ENCODE results near the gene PITPNC1.
"Not testable (repeated sequence)": the region's sequence is repeated elsewhere in the genome, so short reads cannot be mapped to it uniquely, and the experiment has no call there.

Gene PITPNC1

GRCh38 chr17:67671493-67671892 is 294.4 kb downstream of the PITPNC1 start:
- no peak for DNase-seq (ENCODE audit: low read depth in 1 of 2, low spot score in 1 of 2)

GRCh38 chr17:67672592-67673335 is 295.7 kb downstream of the PITPNC1 start:
- DNase-seq (ENCODE audit: low read depth in 1 of 2, low spot score in 1 of 2) = no peak

GRCh38 chr17:67675481-67675880 is 298.4 kb downstream of the PITPNC1 start:
- no peak for DNase-seq (ENCODE audit: low read depth in 1 of 2, low spot score in 1 of 2)

DNA sequence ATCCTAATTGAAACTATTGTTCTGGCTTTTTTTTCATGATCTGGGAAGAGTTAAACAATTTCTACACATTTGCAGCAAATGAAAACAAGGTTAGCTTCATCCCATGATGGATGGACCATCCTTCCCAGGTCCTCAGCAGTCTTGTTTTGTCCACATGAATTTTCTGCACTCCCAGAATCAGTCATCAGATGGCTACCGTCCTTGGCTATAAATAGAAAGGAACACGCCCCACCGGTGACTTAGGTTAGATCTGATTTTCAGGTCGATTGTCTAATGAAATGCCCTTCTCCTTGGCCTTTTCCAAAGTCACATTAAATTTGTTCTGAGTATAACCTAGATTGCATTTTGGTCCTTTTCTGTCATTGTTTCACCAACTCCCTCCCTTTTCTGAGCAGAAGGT is 299.2 kb downstream of the PITPNC1 start:
- DNase-seq (ENCODE audit: low read depth in 1 of 2, low spot score in 1 of 2) = no peak

DNA sequence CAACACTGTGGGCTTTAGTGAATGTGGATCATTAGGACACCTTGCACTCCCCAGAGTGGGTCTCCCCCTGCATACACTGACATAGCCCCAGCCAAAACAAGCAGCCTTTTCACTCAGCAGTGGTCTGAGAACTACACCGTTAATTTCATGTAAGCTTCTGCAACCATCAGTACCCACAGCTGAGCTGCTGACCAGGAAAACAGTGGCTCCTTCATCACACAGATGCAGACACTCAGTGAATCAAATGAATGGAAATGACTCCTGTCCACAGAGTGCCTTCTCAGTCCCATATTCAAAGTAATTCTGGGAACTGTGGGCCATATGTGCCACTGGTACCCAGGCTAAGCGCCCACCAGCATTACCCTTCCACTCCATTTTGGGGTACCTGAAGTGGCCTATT is 301.3 kb downstream of the PITPNC1 start:
- no peak for DNase-seq (ENCODE audit: low read depth in 1 of 2, low spot score in 1 of 2)

DNA sequence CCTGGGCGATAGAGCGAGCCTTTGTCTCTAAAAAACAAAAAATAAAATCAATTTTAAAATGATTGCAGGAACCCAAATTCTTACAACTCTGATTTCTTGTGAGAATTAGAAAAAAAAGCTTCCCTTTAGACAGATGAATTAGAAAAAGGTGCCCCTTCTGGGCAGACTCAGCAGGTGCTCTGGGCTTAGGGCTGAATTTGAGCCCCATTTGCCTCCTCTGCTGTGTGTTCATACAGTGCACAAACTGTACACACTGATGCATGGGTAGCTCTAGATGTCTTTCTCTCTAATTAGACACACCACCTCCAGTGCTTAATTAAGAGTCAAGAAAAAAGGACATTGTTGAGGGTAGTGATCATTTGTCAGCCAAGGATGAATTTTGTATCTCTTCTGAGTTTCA is 302.1 kb downstream of the PITPNC1 start:
- DNase-seq (ENCODE audit: low read depth in 1 of 2, low spot score in 1 of 2) = no peak

GRCh38 chr17:67679721-67680120 is 302.6 kb downstream of the PITPNC1 start:
- DNase-seq (ENCODE audit: low read depth in 1 of 2, low spot score in 1 of 2) = no peak

- DNase-seq (ENCODE audit: low read depth in 1 of 2, low spot score in 1 of 2) = no peak
Measured at GRCh38 chr17:67680445-67681224, 303.6 kb downstream of the PITPNC1 start.

DNA sequence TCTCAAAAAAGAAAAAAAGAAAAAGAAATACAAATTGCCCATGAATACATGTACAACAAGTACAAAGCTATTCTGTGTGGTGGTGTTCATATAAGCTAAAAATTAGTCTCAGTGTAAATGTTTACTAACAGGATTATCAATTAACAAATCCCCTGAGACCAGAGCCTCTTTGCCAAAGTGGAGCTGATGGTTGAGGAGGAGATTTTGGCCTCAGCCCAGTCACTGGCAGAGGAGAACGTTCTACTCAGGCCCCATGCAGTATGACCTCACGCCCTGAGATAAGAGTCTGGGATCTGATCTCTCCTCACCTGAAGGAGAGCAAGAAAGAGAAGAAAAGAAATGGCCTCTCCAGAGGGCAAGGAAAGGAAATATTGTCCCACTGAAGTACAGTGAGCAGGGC is 305.1 kb downstream of the PITPNC1 start:
- no peak for DNase-seq (ENCODE audit: low read depth in 1 of 2, low spot score in 1 of 2)

- no peak for DNase-seq (ENCODE audit: low read depth in 1 of 2, low spot score in 1 of 2)
Measured at GRCh38 chr17:67685351-67685750, 308.3 kb downstream of the PITPNC1 start.

DNA sequence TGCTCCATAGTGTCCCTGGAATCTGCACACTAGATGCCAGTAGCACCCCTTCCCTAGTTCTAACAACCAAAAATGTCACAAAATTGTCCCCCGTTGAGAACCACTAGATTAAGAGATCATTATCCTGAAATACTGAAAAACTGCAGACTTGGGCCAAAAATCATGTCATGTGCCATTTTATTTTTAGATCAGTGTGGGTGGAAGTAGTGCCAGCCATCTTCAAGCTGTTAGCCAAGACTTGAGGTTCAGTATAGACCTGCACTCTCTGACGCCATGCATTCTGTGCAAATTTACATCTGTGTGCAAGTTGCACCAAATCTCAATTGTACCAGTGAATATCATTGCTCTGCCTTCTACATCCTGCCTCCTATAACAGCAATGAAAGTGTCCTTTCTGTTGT is 309.2 kb downstream of the PITPNC1 start:
- no peak for DNase-seq (ENCODE audit: low read depth in 1 of 2, low spot score in 1 of 2)

GRCh38 chr17:67687511-67687910 is 310.4 kb downstream of the PITPNC1 start:
- no peak for DNase-seq (ENCODE audit: low read depth in 1 of 2, low spot score in 1 of 2)

DNA sequence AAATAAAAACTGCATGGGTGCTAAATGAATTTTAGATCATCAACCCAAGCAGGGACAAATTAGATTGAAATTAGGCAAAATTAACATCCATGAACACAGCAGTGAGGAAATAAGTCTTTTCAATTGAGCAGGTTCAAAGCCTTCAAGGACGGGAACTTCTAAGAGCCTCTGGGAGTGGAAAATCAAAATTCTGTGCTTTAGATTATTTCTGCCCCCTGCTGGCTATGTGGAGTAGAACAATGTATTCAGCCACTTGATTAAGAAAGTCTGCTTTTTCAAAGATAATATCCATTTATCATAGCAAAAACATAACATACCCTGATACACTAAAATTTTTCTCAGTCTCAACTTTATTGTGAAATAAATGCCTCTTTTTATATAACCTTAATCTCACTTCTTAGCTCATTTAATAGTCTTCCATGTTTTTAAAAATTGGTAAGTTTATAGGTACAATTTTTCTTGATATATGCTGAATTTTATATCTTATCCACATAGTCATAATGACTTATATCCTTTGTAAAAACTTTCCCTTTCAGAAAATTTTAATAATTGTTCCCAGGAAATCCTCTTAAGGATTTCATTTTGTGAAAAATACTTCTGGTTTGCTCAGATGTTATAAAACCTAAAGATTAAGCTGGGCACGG is 312.6 kb downstream of the PITPNC1 start:
- peak in 1 of 2 donors; percentile 10 for DNase-seq (ENCODE audit: low read depth in 1 of 2, low spot score in 1 of 2)

DNA sequence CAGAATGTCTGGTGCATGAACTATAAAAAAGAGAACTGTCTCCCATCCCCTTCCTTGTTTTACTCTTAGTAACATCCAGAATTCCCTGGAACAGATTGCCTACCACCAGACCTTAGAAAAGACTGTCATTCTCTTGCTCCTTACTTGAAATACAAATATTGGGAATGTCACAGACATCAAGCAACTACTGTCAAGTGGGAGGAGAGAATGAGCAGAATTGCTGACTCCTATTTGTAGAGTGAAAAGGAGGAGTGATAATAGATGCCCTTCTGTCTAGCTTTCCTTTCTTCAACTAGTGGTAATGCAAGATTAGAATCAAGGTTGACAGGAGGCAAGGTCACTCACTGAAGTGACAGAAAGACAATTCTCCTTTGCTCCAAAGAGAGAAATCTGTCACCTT is 316.7 kb downstream of the PITPNC1 start:
- no peak for DNase-seq (ENCODE audit: low read depth in 1 of 2, low spot score in 1 of 2)

- no peak for DNase-seq (ENCODE audit: low read depth in 1 of 2, low spot score in 1 of 2)
Measured at GRCh38 chr17:67696347-67696746, 319.3 kb downstream of the PITPNC1 start.

DNA sequence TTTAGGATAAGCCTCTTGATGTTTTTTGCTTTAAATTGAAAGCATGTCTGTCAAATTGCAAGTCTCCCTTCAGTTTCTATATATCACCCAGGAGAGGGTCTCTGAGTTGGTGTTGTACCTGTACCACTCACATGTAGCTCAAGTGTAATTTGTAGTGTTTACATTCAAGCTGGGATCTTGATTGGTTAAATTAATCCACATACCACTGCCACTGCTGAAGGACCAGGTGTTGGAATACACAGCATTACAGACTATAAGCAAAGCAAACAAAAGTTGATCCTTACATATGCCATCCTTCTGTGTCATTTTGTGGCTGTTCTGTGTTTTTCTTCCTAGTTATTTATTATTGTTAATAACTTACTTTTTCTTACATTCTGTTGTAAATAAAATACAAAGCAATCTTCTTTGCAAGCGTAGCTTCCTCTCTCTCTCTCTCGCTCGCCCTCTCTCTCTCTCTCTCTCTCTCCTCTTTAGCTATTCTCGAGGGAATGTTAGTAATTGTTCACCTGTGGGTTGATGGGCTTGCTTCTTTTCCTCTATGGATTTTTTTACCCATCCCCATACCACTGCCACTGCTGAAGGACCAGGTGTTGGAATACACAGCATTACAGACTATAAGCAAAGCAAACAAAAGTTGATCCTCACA is 319.9 kb downstream of the PITPNC1 start:
- DNase-seq (ENCODE audit: low read depth in 1 of 2, low spot score in 1 of 2) = no peak

DNA sequence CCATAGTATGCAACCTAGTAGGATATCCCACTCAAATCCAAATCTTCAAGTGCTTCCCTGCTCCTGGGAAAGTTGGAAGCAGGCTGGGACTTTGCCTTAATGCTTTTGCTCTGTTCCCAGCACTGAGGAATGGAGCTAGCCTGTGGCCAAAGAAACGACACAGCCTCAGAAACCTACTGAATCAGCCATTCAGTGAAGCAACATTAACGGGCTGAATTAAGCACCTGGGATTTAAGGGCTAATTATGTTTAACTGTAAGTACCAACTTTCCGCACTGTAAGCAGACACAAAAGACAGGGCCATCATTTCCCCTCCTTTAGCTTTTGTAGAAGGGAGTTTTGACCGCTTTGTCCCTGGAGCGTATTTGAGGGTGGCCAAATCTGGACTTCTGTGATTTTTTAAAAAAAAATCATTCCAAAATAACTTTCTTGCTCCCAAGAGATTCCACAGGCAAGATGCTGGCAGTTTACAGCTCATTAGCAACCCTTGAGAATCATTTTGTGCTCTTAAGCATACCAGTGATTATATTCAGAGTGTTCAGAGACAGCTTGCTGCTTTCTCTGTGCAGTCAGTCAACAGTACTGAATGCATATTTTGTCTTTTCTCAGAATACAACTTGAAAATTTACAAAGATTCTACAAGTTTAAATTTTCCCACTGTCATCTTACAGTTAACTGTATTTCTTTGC is 323.1 kb downstream of the PITPNC1 start:
- no peak for DNase-seq (ENCODE audit: low read depth in 1 of 2, low spot score in 1 of 2)

DNA sequence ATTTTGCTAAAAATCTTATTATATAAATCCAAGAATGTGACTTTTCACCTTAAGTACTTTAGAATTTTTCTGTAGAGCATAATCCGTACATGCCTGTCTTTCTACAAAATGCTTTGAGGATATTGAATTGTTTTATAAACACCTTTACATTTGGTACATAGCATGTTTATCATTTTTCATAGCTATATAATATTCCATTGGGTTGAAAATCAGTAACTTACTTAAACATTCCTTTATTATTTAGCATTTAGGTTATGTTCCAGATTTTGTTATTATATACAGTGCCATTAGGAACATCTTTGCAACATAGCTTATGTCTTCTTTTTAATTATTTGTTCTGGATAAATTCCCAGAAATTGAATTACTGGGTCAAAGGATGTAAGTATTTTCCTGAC is 323.6 kb downstream of the PITPNC1 start:
- no peak for DNase-seq (ENCODE audit: low read depth in 1 of 2, low spot score in 1 of 2)

DNA sequence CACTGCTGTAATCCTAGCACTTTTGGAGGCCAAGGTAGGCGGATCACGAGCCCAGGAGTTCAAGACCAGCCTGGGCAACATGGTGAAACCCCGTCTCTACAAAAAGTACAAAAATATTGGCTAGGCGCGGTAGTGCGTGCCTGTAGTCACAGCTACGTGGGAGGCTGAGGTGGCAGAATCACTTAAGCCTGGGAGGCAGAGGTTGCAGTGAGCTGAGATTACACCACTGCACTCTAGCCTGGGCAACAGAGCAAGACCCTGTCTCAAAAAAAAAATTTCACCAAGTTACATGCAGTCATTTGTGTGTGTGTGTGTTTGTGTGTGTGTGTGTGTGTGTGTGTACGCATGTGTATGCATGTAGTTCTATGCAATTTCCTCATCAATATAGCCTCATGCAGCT is 325.8 kb downstream of the PITPNC1 start:
- DNase-seq (ENCODE audit: low read depth in 1 of 2, low spot score in 1 of 2) = not testable (repeated sequence)

- DNase-seq (ENCODE audit: low read depth in 1 of 2, low spot score in 1 of 2) = no peak
Measured at GRCh38 chr17:67707442-67707841, 330.4 kb downstream of the PITPNC1 start.

DNA sequence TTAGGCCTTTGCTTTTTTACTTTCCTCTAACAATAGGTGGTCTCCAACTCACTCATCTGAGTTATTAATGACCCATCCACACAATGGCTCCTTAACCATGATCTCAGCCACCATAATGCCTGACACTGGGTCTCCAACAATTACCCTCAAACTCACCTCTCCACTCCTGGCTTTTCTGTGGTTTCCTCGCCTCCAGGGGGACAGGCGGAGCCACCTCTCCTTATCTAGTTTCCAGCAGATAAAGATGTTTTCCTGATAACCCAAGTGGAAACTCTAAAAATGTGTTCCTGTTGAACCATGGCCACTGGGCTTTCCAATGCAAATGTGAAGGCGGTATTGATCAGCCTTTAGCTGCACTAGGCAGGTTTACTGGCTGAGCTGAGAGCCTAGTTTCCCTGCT is 331.3 kb downstream of the PITPNC1 start:
- DNase-seq (ENCODE audit: low read depth in 1 of 2, low spot score in 1 of 2) = no peak
